Neural crest cell (in vitro differentiated cells): ENCODE data around the gene FERD3L. TPM values are rescaled to one million over a fixed set of nuclear protein-coding genes. Genes with fewer than 3 reads are reported as not detected.
"Not testable (repeated sequence)": the region's sequence is repeated elsewhere in the genome, so short reads cannot be mapped to it uniquely, and the experiment has no call there.

Source experiments
- DNase-seq: peaks from one replicate; pipeline ENCODE4 v3.0.0; 2021; ENCODE audit warnings: low read depth, mixed read lengths, low spot score
- H3K27ac Mint-ChIP-seq: one replicate; pipeline ENCODE4 v1.8.0; 2021; ENCODE audit warnings: mild to moderate bottlenecking, mixed read lengths; ENCODE audit not compliant: unreplicated experiment
- H3K27me3 Mint-ChIP-seq: 2 replicates; pipeline ENCODE4 v1.8.0; 2021; ENCODE audit warnings: low read depth, mild to moderate bottlenecking, mixed read lengths
- H3K36me3 Mint-ChIP-seq: 2 replicates; pipeline ENCODE4 v1.8.0; 2021; ENCODE audit warnings: low read depth, mild to moderate bottlenecking, mixed read lengths
- H3K4me1 Mint-ChIP-seq: 2 replicates; pipeline ENCODE4 v1.8.0; 2021; ENCODE audit warnings: mixed read lengths
- H3K4me3 Mint-ChIP-seq: one replicate; pipeline ENCODE4 v1.8.0; 2021; ENCODE audit warnings: mild to moderate bottlenecking, mixed read lengths
- H3K9me3 Mint-ChIP-seq: 2 replicates; pipeline ENCODE4 v1.8.0; 2021; ENCODE audit warnings: mixed read lengths
- long read RNA-seq: library from polyadenylated mRNA; unstranded; transcript quantifications from one replicate; pipeline ENCODE4 v2.0.0, GENCODE V29; 2020
- total RNA-seq: library from RNA; stranded (reverse); gene quantifications from 2 replicates; pipeline ENCODE4 v1.2.1, GENCODE V29; 2021
- TF ChIP-seq, protein P1 (sequence below): fragments of 200-600 bp; sonication (generic); conservative IDR thresholded peaks from 2 replicates; pipeline ENCODE4 v1.5.0; 2021; ENCODE audit warnings: antibody characterized with exemption, mild to moderate bottlenecking

The FERD3L gene
- not detected in 2 replicates for total RNA-seq
- long read RNA-seq: 0 reads

DNA sequence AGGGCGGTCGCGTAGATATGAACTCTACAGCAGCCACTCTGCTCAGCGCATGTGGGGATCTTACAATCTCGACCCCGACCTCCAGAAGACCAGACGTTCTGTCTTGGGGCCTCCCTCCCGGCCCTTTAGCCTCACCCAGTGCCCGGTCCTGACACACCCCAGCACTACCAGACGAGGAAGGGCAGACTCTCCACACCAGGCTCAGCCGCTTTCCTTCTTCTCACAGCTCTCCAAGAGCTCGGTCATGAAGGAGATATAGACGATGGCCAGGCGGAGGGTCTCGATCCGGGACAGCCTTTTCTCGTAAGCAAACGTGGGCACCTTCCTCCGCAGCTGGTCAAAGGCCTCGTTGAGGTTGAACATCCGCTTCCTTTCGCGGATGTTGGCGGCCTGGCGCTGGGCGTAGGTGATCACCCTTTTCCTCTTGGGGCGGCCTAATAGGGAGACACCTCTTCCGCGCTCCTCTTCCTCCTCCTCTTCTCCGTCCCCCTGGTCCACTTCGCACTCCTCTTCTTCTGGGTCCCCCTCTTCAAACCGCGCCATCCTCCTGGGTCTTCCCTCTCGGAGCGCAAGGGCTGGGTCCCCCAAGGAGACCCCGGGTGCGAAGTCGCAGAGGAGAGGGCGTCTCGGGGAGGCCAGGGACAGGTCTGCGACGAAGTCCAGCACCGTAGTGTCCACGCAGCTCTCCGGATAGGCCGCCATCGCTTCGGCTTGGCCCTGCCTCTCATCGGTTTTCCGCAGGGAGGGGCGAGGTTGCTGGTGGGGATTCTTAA, at the start of gene FERD3L:
Gene FERD3L, minus strand, starts transcription at position 761 of the 773 bp plus-strand sequence. Its CDS starts 59 bp downstream, at position 702.
- DNase-seq: no peak
- Mint-ChIP-seq H3K27ac (no peak within 1 kb of the TSS), H3K9me3 (no peaks in the 10 kb centered on the region), H3K27me3 (peaks cover 93% of the 10 kb centered on the region), H3K4me3 (peak within 1 kb of the TSS; percentile 77), H3K4me1 (peaks cover 24% of the 10 kb centered on the region), H3K36me3 (no peaks in the 10 kb centered on the region)
- TF ChIP-seq, protein P1, sequence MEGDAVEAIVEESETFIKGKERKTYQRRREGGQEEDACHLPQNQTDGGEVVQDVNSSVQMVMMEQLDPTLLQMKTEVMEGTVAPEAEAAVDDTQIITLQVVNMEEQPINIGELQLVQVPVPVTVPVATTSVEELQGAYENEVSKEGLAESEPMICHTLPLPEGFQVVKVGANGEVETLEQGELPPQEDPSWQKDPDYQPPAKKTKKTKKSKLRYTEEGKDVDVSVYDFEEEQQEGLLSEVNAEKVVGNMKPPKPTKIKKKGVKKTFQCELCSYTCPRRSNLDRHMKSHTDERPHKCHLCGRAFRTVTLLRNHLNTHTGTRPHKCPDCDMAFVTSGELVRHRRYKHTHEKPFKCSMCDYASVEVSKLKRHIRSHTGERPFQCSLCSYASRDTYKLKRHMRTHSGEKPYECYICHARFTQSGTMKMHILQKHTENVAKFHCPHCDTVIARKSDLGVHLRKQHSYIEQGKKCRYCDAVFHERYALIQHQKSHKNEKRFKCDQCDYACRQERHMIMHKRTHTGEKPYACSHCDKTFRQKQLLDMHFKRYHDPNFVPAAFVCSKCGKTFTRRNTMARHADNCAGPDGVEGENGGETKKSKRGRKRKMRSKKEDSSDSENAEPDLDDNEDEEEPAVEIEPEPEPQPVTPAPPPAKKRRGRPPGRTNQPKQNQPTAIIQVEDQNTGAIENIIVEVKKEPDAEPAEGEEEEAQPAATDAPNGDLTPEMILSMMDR: no peak

GRCh38 chr7:19194417-19194816, 49.2 kb upstream of the FERD3L start:
- not testable (repeated sequence) for H3K27me3 Mint-ChIP-seq, H3K27ac Mint-ChIP-seq, DNase-seq, H3K4me1 Mint-ChIP-seq, H3K9me3 Mint-ChIP-seq
- Mint-ChIP-seq H3K4me3 (peak overlapping the region; percentile 83), H3K36me3 (peaks cover 10% of the 10 kb centered on the region)

- H3K27me3 Mint-ChIP-seq: peaks cover 3% of the 10 kb centered on the region
- H3K4me3 Mint-ChIP-seq: no peak overlapping the region
- TF ChIP-seq, protein P1: no peak
- H3K36me3 Mint-ChIP-seq: peaks cover 4% of the 10 kb centered on the region
- no peaks in the 10 kb centered on the region for H3K4me1 Mint-ChIP-seq
- DNase-seq: no peak
- H3K27ac Mint-ChIP-seq: no peak overlapping the region
- peaks cover 11% of the 10 kb centered on the region for H3K9me3 Mint-ChIP-seq
Measured at GRCh38 chr7:19181634-19182033, 36.4 kb upstream of the FERD3L start.

- H3K4me3 Mint-ChIP-seq: no peak overlapping the region
- H3K27ac Mint-ChIP-seq: no peak overlapping the region
- H3K36me3 Mint-ChIP-seq: no peaks in the 10 kb centered on the region
- peaks cover 3% of the 10 kb centered on the region for H3K27me3 Mint-ChIP-seq
- no peak for DNase-seq
- no peaks in the 10 kb centered on the region for H3K4me1 Mint-ChIP-seq
- peaks cover 5% of the 10 kb centered on the region for H3K9me3 Mint-ChIP-seq
- TF ChIP-seq, protein P1: no peak
Measured at GRCh38 chr7:19178595-19178994, 33.4 kb upstream of the FERD3L start.

- no peak overlapping the region for H3K27ac Mint-ChIP-seq
- no peak for DNase-seq
- TF ChIP-seq, protein P1: no peak
Measured at GRCh38 chr7:19177269-19177668, 32.0 kb upstream of the FERD3L start.

DNA sequence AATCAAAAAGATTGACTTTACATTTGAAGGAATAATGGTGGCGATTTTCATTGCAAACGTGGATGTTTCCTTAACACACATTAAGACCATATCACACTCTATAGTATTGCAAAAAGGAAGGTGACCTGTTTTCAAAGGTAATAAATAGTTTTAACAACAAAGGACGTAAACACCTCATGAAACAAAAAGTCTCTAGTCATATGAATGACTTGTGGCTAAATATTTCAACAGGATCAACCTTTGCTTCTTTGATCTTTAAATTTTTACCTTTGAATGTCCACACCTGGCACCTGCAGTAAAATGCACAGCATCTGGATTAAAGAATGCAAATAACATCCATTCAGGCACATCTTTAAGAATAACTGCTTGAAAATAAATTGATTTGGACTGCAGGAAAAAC, 30.0 kb upstream of the FERD3L start:
- TF ChIP-seq, protein P1: no peak
- H3K36me3 Mint-ChIP-seq: no peaks in the 10 kb centered on the region
- no peaks in the 10 kb centered on the region for H3K4me1 Mint-ChIP-seq
- H3K27ac Mint-ChIP-seq: no peak overlapping the region
- no peak for DNase-seq
- H3K4me3 Mint-ChIP-seq: no peak overlapping the region
- H3K27me3 Mint-ChIP-seq: peaks cover 3% of the 10 kb centered on the region
- no peaks in the 10 kb centered on the region for H3K9me3 Mint-ChIP-seq

More at GRCh38 chr7:19177269-19177668, 32.0 kb upstream of the FERD3L start:
- Mint-ChIP-seq H3K9me3 (peaks cover 1% of the 10 kb centered on the region), H3K27me3 (peaks cover 3% of the 10 kb centered on the region), H3K4me1 (no peaks in the 10 kb centered on the region), H3K36me3 (no peaks in the 10 kb centered on the region), H3K4me3 (no peak overlapping the region)
